ENCODE measurements around the gene TUBB6.

GRCh38 chr18:12262748-12263147 lies 45.3 kb upstream of the TUBB6 start:
- TF ChIP-seq MXI1 (IDR thresholded peaks at IDR 0.05; ENCODE audit: low read depth, low read length) (no peak), CEBPB (IDR thresholded peaks at IDR 0.05; ENCODE audit: borderline replicate concordance in 1 of 2, low read depth in 2 of 2, low read length in 2 of 2) (no peak), CREB1 (IDR thresholded peaks at IDR 0.05; ENCODE audit: low read depth) (no peak), POLR2A (IDR thresholded peaks at IDR 0.05; ENCODE audit: low read depth, low read length) (no peak), ETV6 (conservative IDR thresholded peaks at IDR 0.05 in 1 of 2, IDR thresholded peaks at IDR 0.05 in 1 of 2; ENCODE audit: borderline replicate concordance in 1 of 2, low read depth in 1 of 2) (no peak), STAT3 (IDR thresholded peaks at IDR 0.05; ENCODE audit: low read depth, low read length) (no peak), RAD51 (IDR thresholded peaks at IDR 0.05) (no peak), FOXM1 (IDR thresholded peaks at IDR 0.05; ENCODE audit: low read depth, low read length) (no peak), REST (IDR thresholded peaks at IDR 0.05; ENCODE audit: low read depth, low read length) (no peak), SMC3 (IDR thresholded peaks at IDR 0.05; ENCODE audit: borderline replicate concordance, low read length) (no peak), ATF7 (IDR thresholded peaks at IDR 0.05; ENCODE audit: low read depth) (no peak), POLR2AphosphoS5 (IDR thresholded peaks at IDR 0.05; ENCODE audit: low read length) (no peak)
